SK-N-SH (cell line): ENCODE results near the gene ABHD16A. TPM values are rescaled to one million over a fixed set of nuclear protein-coding genes. Genes with fewer than 3 reads are reported as not detected.

Source experiments
- CTCF ChIA-PET: fragments of 300-600, 350-600 bp; formaldehyde crosslinking; extraction: SDS; loops from one replicate; lab custom pipeline; 2021; lab: Yijun Ruan, JAX
- POLR2A ChIA-PET: fragments of 350-600 bp; sonication (Branson Sonifier 250); formaldehyde crosslinking; extraction: SDS; loops from one replicate; lab custom pipeline; 2020; ENCODE audit warnings: antibody characterized with exemption, inconsistent platforms; lab: Yijun Ruan, JAX
- DNase-seq: peaks from one replicate; pipeline ENCODE4 v3.0.0; 2012
- H2AFZ ChIP-seq: fragments of 200-600 bp; sonication (generic); 2 replicates; pipeline ENCODE4 v1.8.1; 2016; ENCODE audit warnings: antibody characterized with exemption, mild to moderate bottlenecking, low read depth
- H3F3A ChIP-seq: fragments of 200-600 bp; sonication (generic); replicated peaks from 2 replicates; pipeline ENCODE3; 2016; ENCODE audit warnings: antibody characterized with exemption, mild to moderate bottlenecking; ENCODE audit not compliant: insufficient read depth
- H3K27ac ChIP-seq, 2 experiments: fragments of 200-500 bp in 1 of 2; fragments of 200-600 bp in 1 of 2; sonication (Bioruptor generic) in 1 of 2; sonication (generic), shearing (Covaris generic) in 1 of 2; 2 replicates each; pipeline versions ENCODE4 v1.5.1 to v1.6.1; 2014 to 2016; ENCODE audit warnings: low read depth in 2 of 2, inconsistent platforms in 1 of 2, low read length in 1 of 2, mild to moderate bottlenecking in 1 of 2, mixed read lengths in 1 of 2
- H3K27me3 ChIP-seq: fragments of 200-600 bp; sonication (generic), shearing (Covaris generic); 2 replicates; pipeline ENCODE4 v1.6.1; 2016; ENCODE audit warnings: mixed run types; ENCODE audit not compliant: insufficient read depth
- H3K36me3 ChIP-seq, 2 experiments: fragments of 200-500 bp in 1 of 2; fragments of 200-600 bp in 1 of 2; sonication (Bioruptor generic) in 1 of 2; sonication (generic) in 1 of 2; replicated peaks in 1 of 2; 2 replicates each; pipeline versions ENCODE3 to v1.5.1; 2014 to 2016; ENCODE audit warnings: low read length in 1 of 2, mild to moderate bottlenecking in 1 of 2; ENCODE audit not compliant: insufficient read depth in 2 of 2, control insufficient read depth in 1 of 2
- H3K4me1 ChIP-seq, 2 experiments: fragments of 200-500 bp in 1 of 2; fragments of 200-600 bp in 1 of 2; sonication (Bioruptor generic) in 1 of 2; sonication (generic), shearing (Covaris generic) in 1 of 2; 2 replicates each; pipeline versions ENCODE4 v1.5.1 to v1.6.1; 2014 to 2016; ENCODE audit warnings: low read depth in 1 of 2, low read length in 1 of 2, mixed run types in 1 of 2; ENCODE audit not compliant: insufficient read depth in 2 of 2, control insufficient read depth in 1 of 2
- H3K4me2 ChIP-seq: fragments of 200-600 bp; sonication (generic), shearing (Covaris generic); 2 replicates; pipeline ENCODE4 v1.6.1; 2017; ENCODE audit warnings: mixed run types
- H3K4me3 ChIP-seq, 2 experiments: fragments of 200-500 bp in 1 of 2; fragments of 200-600 bp in 1 of 2; sonication (Bioruptor generic) in 1 of 2; sonication (generic), shearing (Covaris generic) in 1 of 2; 2 replicates each; pipeline versions ENCODE4 v1.5.1 to v1.8.1; 2014 to 2016; ENCODE audit warnings: low read depth in 2 of 2, inconsistent platforms in 1 of 2, low read length in 1 of 2, mild to moderate bottlenecking in 1 of 2, mixed read lengths in 1 of 2, moderate library complexity in 1 of 2
- H3K79me2 ChIP-seq: fragments of 200-600 bp; sonication (generic); 2 replicates; pipeline ENCODE4 v1.8.1; 2017; ENCODE audit warnings: mild to moderate bottlenecking; ENCODE audit not compliant: insufficient read depth
- H3K9ac ChIP-seq: fragments of 200-600 bp; sonication (generic); 2 replicates; pipeline ENCODE4 v1.6.1; 2017; ENCODE audit warnings: mixed run types
- H3K9me2 ChIP-seq: fragments of 200-600 bp; sonication (generic); 2 replicates; pipeline ENCODE4 v1.6.1; 2017; ENCODE audit warnings: mixed run types
- H3K9me3 ChIP-seq: fragments of 200-600 bp; sonication (generic); 2 replicates; pipeline ENCODE4 v1.6.1; 2017; ENCODE audit warnings: mixed run types, mild to moderate bottlenecking, moderate library complexity
- H4K20me1 ChIP-seq: fragments of 200-600 bp; sonication (generic); 2 replicates; pipeline ENCODE4 v1.6.1; 2017; ENCODE audit warnings: mild to moderate bottlenecking, mixed run types; ENCODE audit not compliant: insufficient read depth
- CHD2 ChIP-seq: fragments of 150-350 bp; IDR thresholded peaks from 2 replicates; pipeline ENCODE4 v1.6.1; 2018; ENCODE audit warnings: low read length; ENCODE audit not compliant: partially characterized antibody
- EP300 ChIP-seq, 2 experiments: IDR thresholded peaks; 2 replicates each; pipeline versions ENCODE4 v1.4.0 to v1.6.1; 2012; ENCODE audit warnings: borderline replicate concordance in 1 of 2, low read depth in 1 of 2, low read length in 1 of 2
- FOSL2 ChIP-seq: IDR thresholded peaks from 2 replicates; pipeline ENCODE4 v1.4.0; 2012; ENCODE audit warnings: low read depth, mild to moderate bottlenecking, moderate library complexity, borderline replicate concordance
- IRF3 ChIP-seq: fragments of 150-350 bp; IDR thresholded peaks from 2 replicates; pipeline ENCODE4 v1.6.1; 2016; ENCODE audit warnings: mild to moderate bottlenecking, low read depth, low read length
- MAX ChIP-seq: IDR thresholded peaks from 2 replicates; pipeline ENCODE4 v1.4.0; 2012; ENCODE audit warnings: low read depth
- MEF2A ChIP-seq: IDR thresholded peaks from 2 replicates; pipeline ENCODE4 v1.4.0; 2012; ENCODE audit warnings: low read depth, borderline replicate concordance
- MXI1 ChIP-seq: IDR thresholded peaks from 2 replicates; pipeline ENCODE4 v1.6.1; 2012; ENCODE audit warnings: mild to moderate bottlenecking, low read depth, low read length, improper control_type of control experiment
- NRF1 ChIP-seq: IDR thresholded peaks from 2 replicates; pipeline ENCODE4 v1.6.1; 2012; ENCODE audit warnings: low read depth, mild to moderate bottlenecking, low read length
- PBX3 ChIP-seq: IDR thresholded peaks from 2 replicates; pipeline ENCODE4; 2012
- POLR2AphosphoS5 ChIP-seq: IDR thresholded peaks from 2 replicates; pipeline ENCODE4 v1.6.1; 2012; ENCODE audit warnings: low read depth, low read length
- RCOR1 ChIP-seq: fragments of 150-350 bp; IDR thresholded peaks from 2 replicates; pipeline ENCODE4 v1.6.1; 2017; ENCODE audit warnings: antibody characterized with exemption, low read length
- REST ChIP-seq: IDR thresholded peaks from 2 replicates; pipeline ENCODE4 v1.6.1; 2012; ENCODE audit warnings: mild to moderate bottlenecking, low read depth, low read length, moderate library complexity
- RXRA ChIP-seq: IDR thresholded peaks from 2 replicates; pipeline ENCODE4 v1.4.0; 2012; ENCODE audit warnings: low read depth, mild to moderate bottlenecking, borderline replicate concordance
- SMC3 ChIP-seq: IDR thresholded peaks from 2 replicates; pipeline ENCODE4 v1.6.1; 2012; ENCODE audit warnings: low read depth, low read length, improper control_type of control experiment
- TCF12 ChIP-seq: IDR thresholded peaks from 2 replicates; pipeline ENCODE4 v1.4.0; 2012
- TEAD4 ChIP-seq: IDR thresholded peaks from 2 replicates; pipeline ENCODE4 v1.4.0; 2012; ENCODE audit warnings: mild to moderate bottlenecking, borderline replicate concordance; ENCODE audit not compliant: insufficient read depth
- ZBTB33 ChIP-seq: IDR thresholded peaks from 2 replicates; pipeline ENCODE4 v1.4.0; 2012; ENCODE audit warnings: low read depth, borderline replicate concordance
- WGBS: methylation state at CpG from one replicate; pipeline ENCODE4 v1.1.6; 2017; ENCODE audit warnings: low lambda C conversion rate; 5-methylcytosine and 5-hydroxymethylcytosine counted together
- polyA plus RNA-seq, 3 experiments: library from polyadenylated mRNA; depleted of rRNA; stranded (reverse); fragments of >200 nt; gene quantifications; 2 replicates each; pipeline ENCODE4 v1.2.3, GENCODE V29; 2012

Gene ABHD16A
- polyA plus RNA-seq, 1 of the 3 experiments (the other 2 are of a cell fraction), result 49.3 TPM

GRCh38 chr6:31736021-31736767 is 33.1 kb upstream of the ABHD16A start, which contains the start of gene CLIC1 (continued):
- no peak for TF ChIP-seq ZBTB33
- TF ChIP-seq MAX, result peak; percentile 62
- TF ChIP-seq MEF2A, result no peak
- TF ChIP-seq IRF3, result no peak
- no peak for TF ChIP-seq RXRA
- TF ChIP-seq FOSL2, result peak; percentile 85
- peak; percentile 71 for TF ChIP-seq MXI1
- TF ChIP-seq RCOR1, result no peak

- ChIA-PET CTCF (interaction anchor here (1.0 to 5.5 kb wide), 5 partner anchors 31 to 96 kb away, joined by 3 to 23 read pairs (median 5); partner anchors contain the start of gene VARS1), POLR2A (interaction anchor here (1.3 to 1.5 kb wide), 3 partner anchors 32 to 100 kb away, joined by 4 to 6 read pairs (median 4); partner anchors contain the start of genes ABHD16A, HSPA1A and HSPA1L)
- peak overlapping the region; percentile 85 to 86 for H3K4me3 ChIP-seq
- no peak for DNase-seq
- no peaks in the 10 kb centered on the region for H3K9me3 ChIP-seq
- H3K9ac ChIP-seq, result peak overlapping the region; percentile 97
- H3K79me2 ChIP-seq, result peaks cover 62% of the 10 kb centered on the region
- peak overlapping the region; percentile 99 for H3K4me2 ChIP-seq
- peaks cover 26 to 39% of the 10 kb centered on the region in 2 experiments for H3K36me3 ChIP-seq
- WGBS, result 2% methylated on average over 18 of the region's 18 CpGs
- H3K27ac ChIP-seq, result peak overlapping the region; percentile 88 to 90
- H4K20me1 ChIP-seq, result peaks cover 21% of the 10 kb centered on the region
- peaks cover 29 to 38% of the 10 kb centered on the region in 2 experiments; a peak in 3 of 4 replicates for H3K4me1 ChIP-seq
- no peaks in the 10 kb centered on the region for H3K9me2 ChIP-seq
- peaks cover 60% of the 10 kb centered on the region for H3F3A ChIP-seq
- H2AFZ ChIP-seq, result no peak overlapping the region
- no peaks in the 10 kb centered on the region for H3K27me3 ChIP-seq
- peak; percentile 20 for TF ChIP-seq CHD2
- TF ChIP-seq REST, result no peak
- TF ChIP-seq ZBTB33, result no peak
- peak; percentile 31; the same call in 1 of the 2 replicates for TF ChIP-seq POLR2AphosphoS5
- TF ChIP-seq SMC3, result no peak
- no peak for TF ChIP-seq TEAD4
- no peak for TF ChIP-seq NRF1
- TF ChIP-seq EP300 (IDR thresholded peaks at IDR 0.05; ENCODE audit: borderline replicate concordance in 1 of 2, low read depth in 1 of 2, low read length in 1 of 2), result no peak
- TF ChIP-seq PBX3, result peak; percentile 68
- TF ChIP-seq TCF12, result peak; percentile 21; the same call in 1 of the 2 replicates
These were observed 31.8 kb upstream of the ABHD16A start for GRCh38 chr6:31734821-31735406.
